ENCODE data around the gene TRIO.

- no peak for TF ChIP-seq POLR2A (IDR thresholded peaks at IDR 0.05)
- TF ChIP-seq, protein P1, sequence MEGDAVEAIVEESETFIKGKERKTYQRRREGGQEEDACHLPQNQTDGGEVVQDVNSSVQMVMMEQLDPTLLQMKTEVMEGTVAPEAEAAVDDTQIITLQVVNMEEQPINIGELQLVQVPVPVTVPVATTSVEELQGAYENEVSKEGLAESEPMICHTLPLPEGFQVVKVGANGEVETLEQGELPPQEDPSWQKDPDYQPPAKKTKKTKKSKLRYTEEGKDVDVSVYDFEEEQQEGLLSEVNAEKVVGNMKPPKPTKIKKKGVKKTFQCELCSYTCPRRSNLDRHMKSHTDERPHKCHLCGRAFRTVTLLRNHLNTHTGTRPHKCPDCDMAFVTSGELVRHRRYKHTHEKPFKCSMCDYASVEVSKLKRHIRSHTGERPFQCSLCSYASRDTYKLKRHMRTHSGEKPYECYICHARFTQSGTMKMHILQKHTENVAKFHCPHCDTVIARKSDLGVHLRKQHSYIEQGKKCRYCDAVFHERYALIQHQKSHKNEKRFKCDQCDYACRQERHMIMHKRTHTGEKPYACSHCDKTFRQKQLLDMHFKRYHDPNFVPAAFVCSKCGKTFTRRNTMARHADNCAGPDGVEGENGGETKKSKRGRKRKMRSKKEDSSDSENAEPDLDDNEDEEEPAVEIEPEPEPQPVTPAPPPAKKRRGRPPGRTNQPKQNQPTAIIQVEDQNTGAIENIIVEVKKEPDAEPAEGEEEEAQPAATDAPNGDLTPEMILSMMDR (IDR thresholded peaks at IDR 0.05): no peak
Observed at GRCh38 chr5:14547666-14548065, 404.5 kb downstream of the TRIO start.
